C4-2B (cell line): Measurements from ENCODE around the gene TBL1XR1.

Experiments
- ZFX ChIP-seq: fragments of 450-650 bp; IDR thresholded peaks from 2 replicates; pipeline ENCODE4 v1.6.1; 2017
- TF ChIP-seq, protein P1 (sequence below): fragments of 450-650 bp; conservative IDR thresholded peaks from 2 replicates; pipeline ENCODE4 v1.5.1; 2017; ENCODE audit warnings: mild to moderate bottlenecking

DNA sequence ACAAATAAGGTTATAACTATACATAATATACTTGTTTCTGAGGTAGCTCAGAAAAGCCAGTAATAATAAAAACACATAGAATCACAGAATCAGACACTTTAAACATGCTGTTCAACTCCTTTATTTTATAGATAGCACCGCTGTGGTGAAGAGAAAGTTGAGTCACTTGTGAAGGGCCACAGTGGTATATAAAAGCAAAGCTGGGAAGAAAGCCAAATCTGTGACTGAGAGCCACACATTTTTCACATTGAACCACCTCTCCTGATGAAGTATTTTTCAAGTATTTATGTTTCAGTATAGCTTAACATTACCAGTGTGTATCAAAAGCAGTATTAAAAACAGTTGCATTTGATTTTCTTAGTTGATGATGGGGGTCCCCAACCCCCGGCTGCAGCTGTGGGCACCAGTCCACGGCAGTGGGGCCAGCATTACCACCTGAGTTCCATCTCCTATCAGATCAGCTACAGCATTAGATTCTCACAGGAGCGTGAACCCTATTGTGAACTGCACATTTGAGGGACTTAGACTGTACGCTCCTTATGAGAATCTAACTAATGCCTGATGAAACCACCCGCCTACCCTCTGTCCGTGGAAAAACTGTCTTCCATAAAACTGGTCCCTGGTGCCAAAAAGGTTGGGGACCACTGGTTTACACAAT lies 46.2 kb downstream of the TBL1XR1 start:
- TF ChIP-seq, protein P1, sequence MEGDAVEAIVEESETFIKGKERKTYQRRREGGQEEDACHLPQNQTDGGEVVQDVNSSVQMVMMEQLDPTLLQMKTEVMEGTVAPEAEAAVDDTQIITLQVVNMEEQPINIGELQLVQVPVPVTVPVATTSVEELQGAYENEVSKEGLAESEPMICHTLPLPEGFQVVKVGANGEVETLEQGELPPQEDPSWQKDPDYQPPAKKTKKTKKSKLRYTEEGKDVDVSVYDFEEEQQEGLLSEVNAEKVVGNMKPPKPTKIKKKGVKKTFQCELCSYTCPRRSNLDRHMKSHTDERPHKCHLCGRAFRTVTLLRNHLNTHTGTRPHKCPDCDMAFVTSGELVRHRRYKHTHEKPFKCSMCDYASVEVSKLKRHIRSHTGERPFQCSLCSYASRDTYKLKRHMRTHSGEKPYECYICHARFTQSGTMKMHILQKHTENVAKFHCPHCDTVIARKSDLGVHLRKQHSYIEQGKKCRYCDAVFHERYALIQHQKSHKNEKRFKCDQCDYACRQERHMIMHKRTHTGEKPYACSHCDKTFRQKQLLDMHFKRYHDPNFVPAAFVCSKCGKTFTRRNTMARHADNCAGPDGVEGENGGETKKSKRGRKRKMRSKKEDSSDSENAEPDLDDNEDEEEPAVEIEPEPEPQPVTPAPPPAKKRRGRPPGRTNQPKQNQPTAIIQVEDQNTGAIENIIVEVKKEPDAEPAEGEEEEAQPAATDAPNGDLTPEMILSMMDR, result no peak
- TF ChIP-seq ZFX, result no peak
